ENCODE results near the gene TXLNG. TPM values are rescaled to one million over a fixed set of nuclear protein-coding genes. Genes with fewer than 3 reads are reported as not detected.
A peak's percentile ranks its signal among the peaks of the same experiment; 100 is the strongest.

TXLNG gene
- total RNA-seq, 6 donors from 2014 or later: 8.1 to 23.5 (median 12.6) TPM

GRCh38 chrX:16807976-16808542 is 21.8 kb downstream of the TXLNG start:
- ATAC-seq (ENCODE audit: low FRiP score in 2 of 2): peak; percentile 62 to 85
- Histone ChIP-seq H3K4me3 (peak overlapping the region in 3 of 4 donors; percentile 25 to 41 (median 39)), H3K9me3 (no peaks in the 10 kb centered on the region), H3K36me3 (peaks cover 0 to 2% (median 0%) of the 10 kb centered on the region in 4 donors), H3K27ac (peak overlapping the region in 3 of 4 donors; percentile 56 to 76 (median 69)), H3K4me1 (peaks cover 0 to 17% (median 6%) of the 10 kb centered on the region in 4 donors), H3K27me3 (no peaks in the 10 kb centered on the region)
- no peak for DNase-seq
- TF ChIP-seq POLR2AphosphoS5 (IDR thresholded peaks at IDR 0.05): no peak
- TF ChIP-seq POLR2A (IDR thresholded peaks at IDR 0.05): no peak
- no peak for TF ChIP-seq CTCF (IDR thresholded peaks at IDR 0.05)
- no peak for TF ChIP-seq EP300 (IDR thresholded peaks at IDR 0.05)
- WGBS, 2 donors: 16 to 30% methylated on average over 4 of the region's 4 CpGs

- no peaks in the 10 kb centered on the region for H3K9me3 ChIP-seq
- H3K4me1 ChIP-seq: no peaks in the 10 kb centered on the region
- TF ChIP-seq CTCF (IDR thresholded peaks at IDR 0.05) (no peak), POLR2AphosphoS5 (IDR thresholded peaks at IDR 0.05) (no peak), EP300 (IDR thresholded peaks at IDR 0.05) (no peak), POLR2A (IDR thresholded peaks at IDR 0.05) (no peak)
- no peak for ATAC-seq (ENCODE audit: low FRiP score in 2 of 2)
- H3K27me3 ChIP-seq: no peaks in the 10 kb centered on the region
- peaks cover 0 to 16% (median 4%) of the 10 kb centered on the region in 4 donors for H3K36me3 ChIP-seq
- no peak overlapping the region for H3K4me3 ChIP-seq
- no peak overlapping the region for H3K27ac ChIP-seq
- 73 to 91% methylated on average over 1 of the region's 1 CpG for WGBS, 2 donors
- DNase-seq: no peak
These were observed 28.3 kb downstream of the TXLNG start for GRCh38 chrX:16814597-16814996.

GRCh38 chrX:16819634-16820033 is 33.4 kb downstream of the TXLNG start:
- Histone ChIP-seq H3K27ac (no peak overlapping the region), H3K36me3 (peaks cover 0 to 52% (median 17%) of the 10 kb centered on the region in 4 donors), H3K4me1 (no peaks in the 10 kb centered on the region), H3K9me3 (no peaks in the 10 kb centered on the region), H3K4me3 (no peak overlapping the region), H3K27me3 (no peaks in the 10 kb centered on the region)
- no peak for TF ChIP-seq POLR2A (IDR thresholded peaks at IDR 0.05)
- no peak for TF ChIP-seq CTCF (IDR thresholded peaks at IDR 0.05)
- no peak for TF ChIP-seq EP300 (IDR thresholded peaks at IDR 0.05)
- TF ChIP-seq POLR2AphosphoS5 (IDR thresholded peaks at IDR 0.05): no peak
- DNase-seq: no peak
- 69 to 81% methylated on average over 5 of the region's 5 CpGs for WGBS, 2 donors
- ATAC-seq (ENCODE audit: low FRiP score in 2 of 2): no peak

- ATAC-seq (ENCODE audit: low FRiP score in 2 of 2) (no peak), DNase-seq (no peak)
- Histone ChIP-seq H3K27me3 (no peaks in the 10 kb centered on the region), H3K4me3 (no peak overlapping the region), H3K4me1 (no peaks in the 10 kb centered on the region), H3K9me3 (no peaks in the 10 kb centered on the region), H3K36me3 (peaks cover 0 to 57% (median 22%) of the 10 kb centered on the region in 4 donors), H3K27ac (no peak overlapping the region)
- WGBS, 2 donors: 73 to 93% methylated on average over 1 to 2 of the region's 2 CpGs
- TF ChIP-seq CTCF (IDR thresholded peaks at IDR 0.05) (no peak), POLR2AphosphoS5 (IDR thresholded peaks at IDR 0.05) (no peak), EP300 (IDR thresholded peaks at IDR 0.05) (no peak), POLR2A (IDR thresholded peaks at IDR 0.05) (no peak)
These were observed 36.5 kb downstream of the TXLNG start for GRCh38 chrX:16822723-16823122.

Measured in upper lobe of left lung (tissue), 6 donors.